Activated T-helper 2 cell treated with anti-CD3 and anti-CD28 coated beads, Interferon-gamma antibody, Interleukin-2, Interleukin-4, amounts not matched to agents 10 μg/mL and 5 μg/mL and 100 μg/mL, durations not matched to agents 14 hours and 24 hours and 36 hours (primary cell): Measurements from ENCODE around the gene VPS13D. TPM values are rescaled to one million over a fixed set of nuclear protein-coding genes. Genes with fewer than 3 reads are reported as not detected.
"Not testable (repeated sequence)": the region's sequence is repeated elsewhere in the genome, so short reads cannot be mapped to it uniquely, and the experiment has no call there.

ENCODE experiments used
- DNase-seq: peaks from one replicate; pipeline ENCODE4 v3.0.0; 2021; ENCODE audit warnings: low spot score
- H3K27ac Mint-ChIP-seq: one replicate; pipeline ENCODE4 v1.8.0; 2021; ENCODE audit warnings: mixed read lengths
- H3K27me3 Mint-ChIP-seq: one replicate; pipeline ENCODE4 v1.8.0; 2021; ENCODE audit warnings: low read depth, mixed read lengths
- H3K36me3 Mint-ChIP-seq: one replicate; pipeline ENCODE4 v1.8.0; 2021; ENCODE audit warnings: low read depth, mixed read lengths
- H3K4me1 Mint-ChIP-seq: one replicate; pipeline ENCODE4 v1.8.0; 2021; ENCODE audit warnings: low read depth, mixed read lengths
- H3K4me3 Mint-ChIP-seq: one replicate; pipeline ENCODE4 v1.8.0; 2021; ENCODE audit warnings: low read depth, mild to moderate bottlenecking, moderate library complexity, mixed read lengths
- H3K9me3 Mint-ChIP-seq: one replicate; pipeline ENCODE4 v1.8.0; 2021; ENCODE audit warnings: mixed read lengths
- intact Hi-C: fragments of 100-400 bp; cut with micrococcal nuclease; formaldehyde crosslinking; loops from one replicate; pipeline ENCODE4 v1.15.1; 2023
- total RNA-seq: library from RNA; stranded (reverse); gene quantifications from 2 replicates; pipeline ENCODE4 v1.2.3, GENCODE V29; 2022

Gene VPS13D
- total RNA-seq, 1 donor from 2014 or later = 28.6 TPM

GRCh38 chr1:12537294-12537693 is 307.5 kb downstream of the VPS13D start:
- H3K4me3 Mint-ChIP-seq = no peak overlapping the region
- peaks cover 6% of the 10 kb centered on the region for H3K4me1 Mint-ChIP-seq

GRCh38 chr1:12537906-12538461 is 308.2 kb downstream of the VPS13D start:
- DNase-seq = no peak
- Mint-ChIP-seq H3K27ac (no peak overlapping the region), H3K4me3 (no peak overlapping the region), H3K27me3 (no peaks in the 10 kb centered on the region), H3K36me3 (peaks cover 27% of the 10 kb centered on the region), H3K9me3 (peaks cover 29% of the 10 kb centered on the region), H3K4me1 (peaks cover 6% of the 10 kb centered on the region)
- intact Hi-C loops = no loop called here

More at GRCh38 chr1:12537294-12537693, 307.5 kb downstream of the VPS13D start:
- no peak overlapping the region for H3K27ac Mint-ChIP-seq
- peaks cover 27% of the 10 kb centered on the region for H3K36me3 Mint-ChIP-seq
- DNase-seq = no peak
- H3K27me3 Mint-ChIP-seq = no peaks in the 10 kb centered on the region
- intact Hi-C loops = no loop called here
- peaks cover 29% of the 10 kb centered on the region for H3K9me3 Mint-ChIP-seq

DNA sequence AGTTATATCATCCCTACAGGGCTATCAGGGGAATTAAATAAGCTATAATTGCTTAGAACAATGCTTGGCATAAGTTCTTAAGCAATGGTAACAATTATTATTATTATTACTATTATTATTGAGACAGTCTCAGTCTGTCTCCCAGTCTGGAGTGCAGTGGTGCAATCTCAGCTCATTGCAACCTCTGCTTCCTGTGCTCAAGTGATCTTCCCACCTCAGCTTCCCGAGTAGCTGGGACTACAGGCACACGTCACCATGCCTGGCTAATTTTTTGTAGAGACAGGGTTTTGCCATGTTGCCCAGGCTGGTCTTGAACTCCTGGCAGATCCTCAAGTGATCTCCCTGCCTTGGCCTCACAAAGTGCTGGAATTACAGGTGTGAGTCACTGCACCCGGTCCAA is 308.7 kb downstream of the VPS13D start:
- H3K4me1 Mint-ChIP-seq, H3K27ac Mint-ChIP-seq, H3K27me3 Mint-ChIP-seq, DNase-seq, H3K4me3 Mint-ChIP-seq, intact Hi-C loops: not testable (repeated sequence)
- Mint-ChIP-seq H3K9me3 (peaks cover 29% of the 10 kb centered on the region), H3K36me3 (peaks cover 27% of the 10 kb centered on the region)

- H3K9me3 Mint-ChIP-seq = peaks cover 26% of the 10 kb centered on the region
- H3K4me1 Mint-ChIP-seq = peaks cover 4% of the 10 kb centered on the region
- DNase-seq = no peak
- H3K36me3 Mint-ChIP-seq = peaks cover 24% of the 10 kb centered on the region
- no peak overlapping the region for H3K27ac Mint-ChIP-seq
- H3K4me3 Mint-ChIP-seq = no peak overlapping the region
- intact Hi-C loops = no loop called here
- H3K27me3 Mint-ChIP-seq = peaks cover 5% of the 10 kb centered on the region
Observed at GRCh38 chr1:12539320-12539704, 309.5 kb downstream of the VPS13D start.

DNA sequence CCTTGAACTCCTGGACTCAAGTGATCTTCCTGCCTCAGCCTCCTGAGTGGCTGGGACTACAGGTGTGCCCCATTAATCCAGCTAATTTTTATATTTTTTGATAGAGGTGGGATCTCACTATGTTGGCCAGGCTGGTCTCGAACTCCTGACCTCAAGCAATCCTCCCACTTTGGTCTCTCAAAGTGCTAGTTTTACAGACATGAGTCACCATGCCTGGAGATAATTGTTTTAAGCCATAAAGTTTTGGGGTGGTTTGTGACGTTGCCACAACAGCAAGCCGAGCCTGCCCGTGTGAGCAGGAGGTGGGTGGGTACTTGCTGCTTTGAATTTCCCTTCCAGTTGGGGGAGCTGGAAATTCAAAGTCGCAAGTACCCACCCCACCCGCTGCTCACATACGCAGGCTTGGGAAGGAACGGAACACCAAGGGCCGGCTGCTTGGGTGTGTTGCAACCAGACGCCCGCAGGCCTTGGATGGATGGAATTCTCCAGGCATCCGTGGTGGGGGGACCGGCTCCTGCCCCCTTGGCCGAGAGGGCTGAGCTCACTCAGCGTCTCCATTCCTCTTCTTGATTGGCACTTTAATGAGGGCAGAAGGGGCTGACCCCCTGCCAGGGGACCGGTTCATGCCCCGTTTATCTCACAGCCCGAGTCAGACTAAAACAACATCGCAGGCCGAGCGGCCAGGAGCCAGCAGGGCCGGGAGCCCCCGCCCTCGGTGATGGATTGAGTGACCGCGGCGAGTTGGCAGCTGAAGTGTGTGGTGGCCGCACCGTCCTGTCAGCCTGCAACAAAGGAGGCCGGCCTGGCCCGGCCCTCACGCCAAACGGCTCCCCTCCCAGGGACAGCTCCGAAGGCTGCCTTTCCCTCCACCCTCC is 310.1 kb downstream of the VPS13D start:
- H3K4me3 Mint-ChIP-seq = no peak overlapping the region
- peaks cover 26% of the 10 kb centered on the region for H3K9me3 Mint-ChIP-seq
- intact Hi-C loops = no loop called here
- peaks cover 7% of the 10 kb centered on the region for H3K4me1 Mint-ChIP-seq
- peaks cover 6% of the 10 kb centered on the region for H3K27me3 Mint-ChIP-seq
- DNase-seq = no peak
- H3K36me3 Mint-ChIP-seq = peaks cover 24% of the 10 kb centered on the region
- H3K27ac Mint-ChIP-seq = no peak overlapping the region

- Mint-ChIP-seq H3K9me3 (peaks cover 20% of the 10 kb centered on the region), H3K36me3 (peaks cover 18% of the 10 kb centered on the region), H3K27ac (no peak overlapping the region), H3K4me1 (peaks cover 10% of the 10 kb centered on the region), H3K4me3 (no peak overlapping the region), H3K27me3 (peaks cover 6% of the 10 kb centered on the region)
- intact Hi-C loops = no loop called here
- no peak for DNase-seq
Observed at GRCh38 chr1:12540580-12541273, 310.9 kb downstream of the VPS13D start.

DNA sequence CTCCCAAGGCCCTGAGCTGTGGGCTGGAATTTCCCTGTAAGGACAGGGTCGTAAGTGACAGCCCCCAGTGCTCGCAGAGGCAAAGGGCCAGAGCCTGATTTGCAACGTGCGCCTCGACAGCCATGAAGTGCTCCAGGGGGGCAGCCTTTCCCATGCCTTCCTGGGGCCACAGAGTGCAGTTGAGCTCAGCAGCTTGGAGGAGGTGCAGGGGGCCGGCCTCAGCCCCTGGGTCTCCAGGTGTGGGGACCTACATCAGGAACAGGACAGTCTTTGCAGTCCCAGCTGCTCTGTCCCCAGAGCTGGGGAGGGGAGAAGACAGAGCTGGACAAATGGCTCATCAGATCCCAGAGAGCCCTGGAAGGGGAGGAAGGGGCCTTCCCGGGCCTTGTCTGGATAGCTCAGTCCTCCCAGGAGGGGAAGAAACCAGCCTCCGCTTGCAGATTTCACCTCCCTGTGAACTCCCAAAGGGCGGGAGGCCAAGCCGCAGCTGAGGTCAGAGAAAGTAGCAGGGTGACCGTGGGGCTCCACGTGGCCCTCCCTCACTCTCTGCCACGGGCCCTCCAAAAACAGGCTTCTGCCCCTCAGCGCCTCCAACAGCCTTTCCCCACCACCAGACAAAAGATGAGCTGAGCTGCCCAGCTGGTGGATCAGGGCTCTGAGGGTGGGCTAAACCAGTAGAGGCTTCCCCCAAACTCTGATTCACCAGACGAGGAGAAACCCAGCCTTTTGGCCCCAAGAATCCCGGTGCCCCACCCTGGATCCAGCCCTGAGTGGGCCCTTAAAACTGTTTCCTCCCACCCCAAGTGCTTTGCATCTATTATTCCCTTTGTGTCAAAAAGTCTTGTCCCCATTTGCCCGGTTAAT is 311.7 kb downstream of the VPS13D start:
- H3K36me3 Mint-ChIP-seq = peaks cover 10% of the 10 kb centered on the region
- no peak overlapping the region for H3K4me3 Mint-ChIP-seq
- H3K27me3 Mint-ChIP-seq = peaks cover 6% of the 10 kb centered on the region
- intact Hi-C loops = no loop called here
- H3K4me1 Mint-ChIP-seq = peaks cover 8% of the 10 kb centered on the region
- no peak overlapping the region for H3K27ac Mint-ChIP-seq
- no peak for DNase-seq
- peaks cover 12% of the 10 kb centered on the region for H3K9me3 Mint-ChIP-seq

GRCh38 chr1:12542138-12542465 is 312.3 kb downstream of the VPS13D start:
- Mint-ChIP-seq H3K27ac (no peak overlapping the region), H3K4me3 (no peak overlapping the region), H3K4me1 (peaks cover 6% of the 10 kb centered on the region), H3K27me3 (peaks cover 6% of the 10 kb centered on the region), H3K36me3 (peaks cover 7% of the 10 kb centered on the region), H3K9me3 (peaks cover 7% of the 10 kb centered on the region)
- no peak for DNase-seq
- intact Hi-C loops = no loop called here

- peaks cover 6% of the 10 kb centered on the region for H3K27me3 Mint-ChIP-seq
- intact Hi-C loops = no loop called here
- no peak overlapping the region for H3K27ac Mint-ChIP-seq
- H3K36me3 Mint-ChIP-seq = no peaks in the 10 kb centered on the region
- DNase-seq = no peak
- no peaks in the 10 kb centered on the region for H3K9me3 Mint-ChIP-seq
- H3K4me3 Mint-ChIP-seq = no peak overlapping the region
- H3K4me1 Mint-ChIP-seq = peaks cover 6% of the 10 kb centered on the region
Observed at GRCh38 chr1:12542616-12543592, 313.1 kb downstream of the VPS13D start.

GRCh38 chr1:12543740-12544154 is 313.9 kb downstream of the VPS13D start:
- intact Hi-C loops = no loop called here
- Mint-ChIP-seq H3K9me3 (no peaks in the 10 kb centered on the region), H3K27me3 (peaks cover 6% of the 10 kb centered on the region), H3K27ac (no peak overlapping the region), H3K4me1 (peaks cover 6% of the 10 kb centered on the region), H3K4me3 (no peak overlapping the region), H3K36me3 (no peaks in the 10 kb centered on the region)
- DNase-seq = no peak

- H3K27ac Mint-ChIP-seq = no peak overlapping the region
- peaks cover 6% of the 10 kb centered on the region for H3K27me3 Mint-ChIP-seq
- H3K4me1 Mint-ChIP-seq = peaks cover 6% of the 10 kb centered on the region
- H3K9me3 Mint-ChIP-seq = no peaks in the 10 kb centered on the region
- H3K4me3 Mint-ChIP-seq = no peak overlapping the region
- no peak for DNase-seq
- intact Hi-C loops = no loop called here
- no peaks in the 10 kb centered on the region for H3K36me3 Mint-ChIP-seq
Observed at GRCh38 chr1:12544357-12544756, 314.5 kb downstream of the VPS13D start.
